ENCODE results near the gene PPM1N.

The PPM1N gene

GRCh38 chr19:45542234-45542668 lies 44.0 kb downstream of the PPM1N start:
- DNase-seq: no peak

- no peak for DNase-seq
Observed at GRCh38 chr19:45547211-45547770, 49.0 kb downstream of the PPM1N start.

- no peak for DNase-seq
Observed at GRCh38 chr19:45547965-45548609, 49.8 kb downstream of the PPM1N start.

Measured in CD4-positive, alpha-beta T cell treated with Interleukin-17A for 4 hours (primary cell).